ENCODE measurements around the gene THRA. TPM values are rescaled to one million over a fixed set of nuclear protein-coding genes. Genes with fewer than 3 reads are reported as not detected.

Gene THRA
- total and polyA plus RNA-seq, 9 donors = 57.3 to 75.2 (median 63.8) TPM

GRCh38 chr17:40099619-40100418 is 37.1 kb downstream of the THRA start:
- H3K36me3 ChIP-seq (ENCODE audit: control insufficient read depth, insufficient read depth, low read length) = peaks cover 22% of the 10 kb centered on the region
- H3K4me1 ChIP-seq (ENCODE audit: control insufficient read depth, insufficient read depth, low read length) = peaks cover 88% of the 10 kb centered on the region
- H3K9me3 ChIP-seq (replicated peaks; ENCODE audit: control insufficient read depth, low read depth, low read length) = no peaks in the 10 kb centered on the region
- H3K27ac ChIP-seq (ENCODE audit: low read length) = peak overlapping the region; percentile 94
- WGBS (ENCODE audit: insufficient coverage) = 3% methylated on average over 15 of the region's 31 CpGs
- H3K4me3 ChIP-seq (ENCODE audit: low read length) = peak overlapping the region; percentile 59
- no peak for DNase-seq
- H3K27me3 ChIP-seq (ENCODE audit: control insufficient read depth, insufficient read depth, low read length) = peaks cover 8% of the 10 kb centered on the region

- no peak for DNase-seq
- Histone ChIP-seq H3K9me3 (replicated peaks; ENCODE audit: control insufficient read depth, low read depth, low read length) (no peaks in the 10 kb centered on the region), H3K4me3 (ENCODE audit: low read length) (peak within 1 kb of the TSS; percentile 59), H3K4me1 (ENCODE audit: control insufficient read depth, insufficient read depth, low read length) (peaks cover 87% of the 10 kb centered on the region), H3K36me3 (ENCODE audit: control insufficient read depth, insufficient read depth, low read length) (peaks cover 17% of the 10 kb centered on the region), H3K27ac (ENCODE audit: low read length) (peak within 1 kb of the TSS; percentile 94), H3K27me3 (ENCODE audit: control insufficient read depth, insufficient read depth, low read length) (peaks cover 8% of the 10 kb centered on the region)
- WGBS (ENCODE audit: insufficient coverage) = under 1% methylated on average over 16 of the region's 16 CpGs
These were observed 37.6 kb downstream of the THRA start, which contains the start of gene NR1D1 for GRCh38 chr17:40100419-40100668. NR1D1 (minus strand) TSS chr17:40100589; CDS start chr17:40100094, 495 bp downstream.

- peaks cover 12% of the 10 kb centered on the region for H3K36me3 ChIP-seq (ENCODE audit: control insufficient read depth, insufficient read depth, low read length)
- no peaks in the 10 kb centered on the region for H3K9me3 ChIP-seq (replicated peaks; ENCODE audit: control insufficient read depth, low read depth, low read length)
- peak overlapping the region; percentile 59 for H3K4me3 ChIP-seq (ENCODE audit: low read length)
- H3K27ac ChIP-seq (ENCODE audit: low read length) = peak overlapping the region; percentile 94
- H3K4me1 ChIP-seq (ENCODE audit: control insufficient read depth, insufficient read depth, low read length) = peaks cover 86% of the 10 kb centered on the region
- WGBS (ENCODE audit: insufficient coverage) = under 1% methylated on average over 22 of the region's 25 CpGs
- DNase-seq = peak; percentile 97
- peaks cover 8% of the 10 kb centered on the region for H3K27me3 ChIP-seq (ENCODE audit: control insufficient read depth, insufficient read depth, low read length)
These were observed 38.1 kb downstream of the THRA start for GRCh38 chr17:40100669-40101366.

- peak overlapping the region; percentile 66 for H3K27ac ChIP-seq (ENCODE audit: low read length)
These were observed 38.8 kb downstream of the THRA start for GRCh38 chr17:40101367-40102210.

GRCh38 chr17:40103071-40103661 is 40.4 kb downstream of the THRA start:
- Histone ChIP-seq H3K9me3 (replicated peaks; ENCODE audit: control insufficient read depth, low read depth, low read length) (no peaks in the 10 kb centered on the region), H3K4me3 (ENCODE audit: low read length) (no peak overlapping the region), H3K4me1 (ENCODE audit: control insufficient read depth, insufficient read depth, low read length) (peaks cover 86% of the 10 kb centered on the region), H3K36me3 (ENCODE audit: control insufficient read depth, insufficient read depth, low read length) (no peaks in the 10 kb centered on the region), H3K27ac (ENCODE audit: low read length) (peak overlapping the region; percentile 62), H3K27me3 (ENCODE audit: control insufficient read depth, insufficient read depth, low read length) (peaks cover 8% of the 10 kb centered on the region)
- WGBS (ENCODE audit: insufficient coverage) = 36% methylated on average over 2 of the region's 3 CpGs
- peak; percentile 58 for DNase-seq

More at GRCh38 chr17:40101367-40102210, 38.8 kb downstream of the THRA start:
- peak; percentile 32 for DNase-seq
- H3K27me3 ChIP-seq (ENCODE audit: control insufficient read depth, insufficient read depth, low read length) = peaks cover 8% of the 10 kb centered on the region
- H3K36me3 ChIP-seq (ENCODE audit: control insufficient read depth, insufficient read depth, low read length) = peaks cover 4% of the 10 kb centered on the region
- 60% methylated on average over 1 of the region's 16 CpGs for WGBS (ENCODE audit: insufficient coverage)
- peaks cover 86% of the 10 kb centered on the region for H3K4me1 ChIP-seq (ENCODE audit: control insufficient read depth, insufficient read depth, low read length)
- H3K4me3 ChIP-seq (ENCODE audit: low read length) = no peak overlapping the region
- H3K9me3 ChIP-seq (replicated peaks; ENCODE audit: control insufficient read depth, low read depth, low read length) = no peaks in the 10 kb centered on the region

GRCh38 chr17:40103688-40104087 is 40.9 kb downstream of the THRA start:
- Histone ChIP-seq H3K27ac (ENCODE audit: low read length) (peak overlapping the region; percentile 62), H3K9me3 (replicated peaks; ENCODE audit: control insufficient read depth, low read depth, low read length) (no peaks in the 10 kb centered on the region), H3K27me3 (ENCODE audit: control insufficient read depth, insufficient read depth, low read length) (peaks cover 8% of the 10 kb centered on the region), H3K4me1 (ENCODE audit: control insufficient read depth, insufficient read depth, low read length) (peaks cover 86% of the 10 kb centered on the region), H3K4me3 (ENCODE audit: low read length) (no peak overlapping the region), H3K36me3 (ENCODE audit: control insufficient read depth, insufficient read depth, low read length) (no peaks in the 10 kb centered on the region)
- WGBS (ENCODE audit: insufficient coverage) = no CpG with 5 or more reads among the region's 2 CpGs
- DNase-seq = no peak

GRCh38 chr17:40104594-40105486 is 42.1 kb downstream of the THRA start:
- WGBS (ENCODE audit: insufficient coverage) = 67% methylated on average over 1 of the region's 3 CpGs
- no peaks in the 10 kb centered on the region for H3K9me3 ChIP-seq (replicated peaks; ENCODE audit: control insufficient read depth, low read depth, low read length)
- no peaks in the 10 kb centered on the region for H3K36me3 ChIP-seq (ENCODE audit: control insufficient read depth, insufficient read depth, low read length)
- peaks cover 5% of the 10 kb centered on the region for H3K27me3 ChIP-seq (ENCODE audit: control insufficient read depth, insufficient read depth, low read length)
- DNase-seq = peak; percentile 28
- H3K27ac ChIP-seq (ENCODE audit: low read length) = no peak overlapping the region
- H3K4me3 ChIP-seq (ENCODE audit: low read length) = no peak overlapping the region
- peaks cover 85% of the 10 kb centered on the region for H3K4me1 ChIP-seq (ENCODE audit: control insufficient read depth, insufficient read depth, low read length)

- WGBS (ENCODE audit: insufficient coverage) = no CpG with 5 or more reads among the region's 5 CpGs
- H3K4me3 ChIP-seq (ENCODE audit: low read length) = no peak overlapping the region
These were observed 43.3 kb downstream of the THRA start for GRCh38 chr17:40105861-40106759.

More at GRCh38 chr17:40105861-40106759, 43.3 kb downstream of the THRA start:
- DNase-seq = peak; percentile 55
- peak overlapping the region; percentile 94 for H3K27ac ChIP-seq (ENCODE audit: low read length)
- no peaks in the 10 kb centered on the region for H3K36me3 ChIP-seq (ENCODE audit: control insufficient read depth, insufficient read depth, low read length)
- H3K4me1 ChIP-seq (ENCODE audit: control insufficient read depth, insufficient read depth, low read length) = peaks cover 85% of the 10 kb centered on the region
- H3K27me3 ChIP-seq (ENCODE audit: control insufficient read depth, insufficient read depth, low read length) = no peaks in the 10 kb centered on the region
- H3K9me3 ChIP-seq (replicated peaks; ENCODE audit: control insufficient read depth, low read depth, low read length) = no peaks in the 10 kb centered on the region

Data from muscle of leg (tissue), 11 donors.